GM19240 (cell line): ENCODE results near the gene ABCF2.

Experiments used
- DNase-seq: peaks from one replicate; pipeline ENCODE4 v3.0.0; 2011; ENCODE audit warnings: low spot score; ENCODE audit not compliant: insufficient read length

The ABCF2 gene

DNA sequence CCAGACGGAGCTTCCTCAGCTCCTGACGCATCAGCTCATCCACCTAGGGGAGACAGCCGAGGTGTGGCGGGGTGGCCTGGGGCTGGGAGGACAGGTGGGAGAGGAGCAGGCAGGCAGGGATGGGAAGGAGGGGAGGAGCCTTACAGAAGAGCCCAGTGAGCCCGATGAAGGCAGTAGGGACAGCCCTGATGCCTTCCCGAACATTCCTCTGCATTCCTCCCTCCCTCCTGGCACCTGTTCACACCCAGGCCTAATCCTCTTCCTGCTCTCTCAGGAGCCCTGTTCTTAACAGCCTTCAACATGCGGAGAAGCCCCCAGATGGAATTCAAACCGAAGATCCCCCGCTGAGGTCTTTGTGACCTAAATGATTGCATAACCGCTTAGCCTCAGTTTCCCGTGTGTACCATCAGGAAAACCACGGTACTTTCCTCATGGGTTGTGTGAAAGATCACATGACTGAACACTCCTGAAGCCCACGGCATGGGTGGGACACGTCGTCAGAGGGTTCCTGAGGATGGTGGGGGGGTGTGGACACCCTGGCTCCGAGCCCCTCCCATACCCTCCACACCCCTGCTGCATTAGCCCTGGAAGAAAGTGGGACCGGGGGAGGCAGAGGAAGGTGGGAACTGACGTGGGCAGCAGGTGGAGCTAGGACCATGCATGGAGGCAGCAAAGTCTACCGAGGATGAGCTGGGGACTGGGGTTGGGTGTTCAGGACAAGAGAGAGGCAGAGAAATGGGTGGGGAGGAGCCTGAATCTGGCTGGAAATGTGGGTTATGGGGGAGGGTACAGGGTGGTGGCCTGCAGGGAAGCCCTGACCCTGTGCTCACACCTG lies 31.2 kb downstream of the ABCF2 start:
- no peak for DNase-seq

GRCh38 chr7:151194188-151194587 lies 32.8 kb downstream of the ABCF2 start:
- no peak for DNase-seq

GRCh38 chr7:151193203-151193978 lies 33.6 kb downstream of the ABCF2 start:
- no peak for DNase-seq

GRCh38 chr7:151192002-151192539 lies 34.9 kb downstream of the ABCF2 start:
- no peak for DNase-seq

GRCh38 chr7:151191544-151191943 lies 35.5 kb downstream of the ABCF2 start:
- no peak for DNase-seq

DNA sequence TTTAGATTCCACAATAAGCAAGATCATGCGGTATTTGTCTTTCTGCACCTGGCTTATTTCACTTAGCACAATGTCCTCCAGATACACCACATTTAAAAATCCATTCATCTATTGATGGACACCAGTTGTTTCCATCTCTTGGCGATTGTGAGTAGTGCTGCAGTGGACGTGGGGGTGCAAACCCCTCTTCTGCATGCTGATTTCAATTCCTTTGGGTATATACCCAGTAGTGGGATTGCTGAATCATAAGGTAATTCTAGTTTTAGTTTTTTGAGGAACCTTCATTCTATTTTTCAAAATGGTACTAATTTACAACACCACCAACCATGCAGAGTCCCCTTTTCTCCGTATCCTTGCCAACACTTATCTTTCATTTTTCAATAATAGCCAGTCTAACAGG lies 38.0 kb downstream of the ABCF2 start:
- no peak for DNase-seq

- DNase-seq: no peak
Observed at GRCh38 chr7:151188252-151188542, 38.8 kb downstream of the ABCF2 start.

GRCh38 chr7:151187409-151188251 lies 39.4 kb downstream of the ABCF2 start:
- no peak for DNase-seq

- no peak for DNase-seq
Observed at GRCh38 chr7:151186640-151187408, 40.2 kb downstream of the ABCF2 start, which contains the start of gene ASB10. TSS of gene ASB10 (minus strand) at chr7:151187250. CDS start at chr7:151187130, 120 bp downstream.

DNA sequence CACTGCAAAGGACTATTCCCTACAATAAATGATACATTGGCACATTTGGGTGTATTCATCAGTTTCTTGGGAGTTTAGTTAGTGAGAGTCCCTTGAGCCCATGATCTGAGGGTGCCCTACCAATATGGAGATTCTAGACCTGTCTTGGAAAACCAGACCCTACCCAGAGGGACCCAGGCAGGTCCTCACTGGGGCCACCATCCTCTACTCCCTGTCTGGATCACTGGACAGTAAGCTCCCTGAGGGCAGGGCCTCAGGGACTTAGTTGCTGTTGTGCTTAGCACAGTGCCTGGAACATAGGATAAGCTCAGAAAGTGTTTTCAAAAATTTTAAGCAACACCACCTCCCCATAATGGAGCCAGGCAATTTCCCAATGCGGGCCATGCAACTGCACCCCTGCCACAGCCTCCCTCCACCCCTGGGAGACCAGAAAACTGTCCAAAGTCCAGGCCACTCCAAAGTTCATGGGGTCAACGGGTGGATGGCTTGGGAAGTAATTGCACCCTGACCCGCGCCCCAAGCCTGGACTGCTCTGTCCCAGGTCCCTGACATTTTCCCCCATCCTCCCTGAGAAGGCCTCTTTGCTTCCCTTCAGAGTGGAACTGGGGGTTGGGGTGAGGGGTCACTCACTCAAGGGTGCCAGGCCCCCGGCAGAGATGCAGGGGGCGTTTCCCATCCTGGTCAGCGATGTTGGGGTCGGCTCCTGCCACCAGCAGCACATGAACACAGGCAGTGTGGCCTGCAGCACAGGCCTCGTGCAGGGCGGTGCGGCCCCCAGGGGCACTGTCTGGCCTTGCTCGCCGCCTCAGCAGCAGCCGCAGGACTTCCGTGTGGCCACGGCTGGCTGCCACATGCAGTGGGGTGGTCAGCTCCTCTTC lies 41.0 kb downstream of the ABCF2 start:
- no peak for DNase-seq

- no peak for DNase-seq
Observed at GRCh38 chr7:151181011-151181431, 46.0 kb downstream of the ABCF2 start.

- no peak for DNase-seq
Observed at GRCh38 chr7:151179946-151180345, 47.1 kb downstream of the ABCF2 start.

- DNase-seq: no peak
Observed at GRCh38 chr7:151179287-151179860, 47.6 kb downstream of the ABCF2 start.

DNA sequence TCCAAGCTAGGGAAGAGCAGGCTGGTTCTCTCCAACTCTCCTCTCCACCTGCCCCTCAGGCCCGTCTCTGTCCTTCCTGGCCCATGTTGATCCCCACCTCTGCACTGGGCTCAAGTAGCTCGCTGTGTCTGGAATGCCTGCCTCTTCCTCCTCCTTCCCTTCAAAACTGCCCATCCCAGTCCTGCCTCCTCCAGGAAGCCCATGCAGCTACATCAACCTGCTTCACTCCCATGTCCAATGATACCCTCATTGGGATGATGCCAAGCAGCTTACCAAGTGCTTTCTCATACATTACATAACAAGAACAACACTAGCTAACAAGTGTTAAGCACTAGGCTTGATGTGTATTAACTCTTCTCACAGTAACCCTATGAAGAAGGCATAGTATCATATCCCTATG lies 48.2 kb downstream of the ABCF2 start:
- DNase-seq: no peak

DNA sequence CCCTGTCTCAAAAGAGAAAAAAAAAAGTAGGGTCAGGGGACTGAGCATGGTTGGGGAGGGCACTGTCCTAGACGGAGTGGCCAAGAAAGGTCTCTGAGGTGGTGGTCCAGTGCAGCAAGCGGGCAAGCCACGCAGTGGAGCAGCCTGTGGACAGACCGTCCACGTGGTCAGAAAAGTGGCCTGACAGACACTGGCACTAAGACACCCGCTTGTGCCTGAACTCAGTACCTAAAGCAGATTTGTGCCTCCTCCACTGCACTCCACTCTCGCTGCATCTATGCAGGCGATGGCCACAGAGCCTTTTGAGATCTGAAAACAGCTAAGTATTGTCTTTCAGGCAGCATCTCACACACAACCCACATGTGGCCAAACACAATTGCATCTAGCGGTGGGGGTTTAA lies 48.8 kb downstream of the ABCF2 start:
- DNase-seq: no peak

- DNase-seq: no peak
Observed at GRCh38 chr7:151177310-151177709, 49.7 kb downstream of the ABCF2 start.

DNA sequence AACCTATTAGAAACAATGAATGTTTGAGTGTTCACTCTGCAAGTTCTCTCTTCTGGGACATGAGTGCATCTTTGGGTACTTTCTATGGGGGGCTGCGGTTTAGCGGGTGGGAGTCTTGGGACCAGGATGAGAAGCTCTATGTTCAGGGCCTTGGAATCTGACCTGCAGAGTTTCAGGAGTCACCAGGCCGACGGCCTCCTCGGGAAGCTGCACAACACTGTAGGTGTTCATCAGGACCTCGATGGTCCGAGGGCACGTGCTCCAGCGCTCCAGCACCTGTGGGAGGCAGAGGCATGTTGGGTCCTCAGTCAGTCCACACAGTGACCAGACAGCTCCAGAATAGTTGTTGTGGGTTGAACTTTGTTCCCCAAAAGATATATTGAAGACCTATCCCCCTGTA lies 50.6 kb downstream of the ABCF2 start:
- DNase-seq: no peak

DNA sequence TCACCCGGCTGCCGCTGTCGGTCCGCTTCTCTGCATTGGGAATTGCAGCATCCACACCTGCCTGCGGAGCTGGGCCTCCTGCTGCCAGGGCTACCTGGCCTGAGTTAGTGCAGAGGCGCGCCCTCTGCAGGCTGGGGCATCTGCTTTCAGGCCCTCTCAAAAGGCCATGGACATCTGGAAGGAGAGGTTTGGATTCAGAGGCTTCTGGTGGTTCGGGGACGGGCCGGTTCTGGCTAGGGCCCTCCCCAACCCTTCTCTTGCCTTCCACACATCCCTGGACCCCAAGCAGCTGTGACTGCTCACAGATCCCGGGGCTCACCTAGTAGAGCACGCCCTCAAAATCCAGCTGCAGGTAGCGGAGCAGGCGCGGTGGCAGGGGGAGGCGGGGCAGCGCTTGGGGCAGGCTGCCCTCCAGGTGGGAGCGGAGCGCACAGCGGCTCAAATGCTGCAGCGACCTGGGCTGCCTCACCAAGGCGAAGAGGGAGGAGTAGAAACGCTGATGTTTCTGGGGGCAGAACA lies 51.2 kb downstream of the ABCF2 start:
- no peak for DNase-seq
